NCI-H510A treated with DMSO at 0.1 percent for 48 hours (cell line): Measurements from ENCODE around the gene BBS9.

Experiments
- DNase-seq: peaks from one replicate; lab custom pipeline; 2025; lab: John Stamatoyannopoulos, UW

BBS9 gene

GRCh38 chr7:33612442-33612841 is 483.1 kb downstream of the BBS9 start:
- DNase-seq = no peak

- DNase-seq = no peak
Observed at GRCh38 chr7:33614357-33615117, 485.2 kb downstream of the BBS9 start.

GRCh38 chr7:33616752-33617151 is 487.4 kb downstream of the BBS9 start:
- DNase-seq = no peak

- no peak for DNase-seq
Observed at GRCh38 chr7:33619264-33619663, 489.9 kb downstream of the BBS9 start.

GRCh38 chr7:33623267-33623666 is 493.9 kb downstream of the BBS9 start:
- DNase-seq = no peak

- DNase-seq = no peak
Observed at GRCh38 chr7:33624215-33624614, 494.9 kb downstream of the BBS9 start.

- DNase-seq = no peak
Observed at GRCh38 chr7:33626869-33627268, 497.5 kb downstream of the BBS9 start.

- no peak for DNase-seq
Observed at GRCh38 chr7:33627741-33628140, 498.4 kb downstream of the BBS9 start.

- DNase-seq = no peak
Observed at GRCh38 chr7:33628894-33629293, 499.5 kb downstream of the BBS9 start.

GRCh38 chr7:33630359-33630758 is 501.0 kb downstream of the BBS9 start:
- DNase-seq = no peak

- DNase-seq = no peak
Observed at GRCh38 chr7:33632322-33632721, 503.0 kb downstream of the BBS9 start.

GRCh38 chr7:33632840-33633525 is 503.6 kb downstream of the BBS9 start:
- DNase-seq = no peak

- no peak for DNase-seq
Observed at GRCh38 chr7:33634606-33635005, 505.2 kb downstream of the BBS9 start.

GRCh38 chr7:33636359-33636758 is 507.0 kb downstream of the BBS9 start:
- no peak for DNase-seq

GRCh38 chr7:33639552-33640197 is 510.3 kb downstream of the BBS9 start:
- DNase-seq = no peak

GRCh38 chr7:33640741-33641140 is 511.4 kb downstream of the BBS9 start:
- no peak for DNase-seq

GRCh38 chr7:33642312-33642711 is 512.9 kb downstream of the BBS9 start:
- DNase-seq = peak; percentile 69

GRCh38 chr7:33643530-33643929 is 514.2 kb downstream of the BBS9 start:
- DNase-seq = no peak

GRCh38 chr7:33644489-33644888 is 515.1 kb downstream of the BBS9 start:
- DNase-seq = no peak

- no peak for DNase-seq
Observed at GRCh38 chr7:33645104-33645503, 515.7 kb downstream of the BBS9 start.

- no peak for DNase-seq
Observed at GRCh38 chr7:33646166-33646565, 516.8 kb downstream of the BBS9 start.

GRCh38 chr7:33646891-33647391 is 517.6 kb downstream of the BBS9 start:
- no peak for DNase-seq
